ENCODE measurements around the gene HS2ST1. TPM values are rescaled to one million over a fixed set of nuclear protein-coding genes. Genes with fewer than 3 reads are reported as not detected.

The HS2ST1 gene
- total RNA-seq, 3 donors from 2014 or later (not counting 1 experiment from before 2014, with no cell fraction given), result 12.5 to 18.4 (median 14.3) TPM

DNA sequence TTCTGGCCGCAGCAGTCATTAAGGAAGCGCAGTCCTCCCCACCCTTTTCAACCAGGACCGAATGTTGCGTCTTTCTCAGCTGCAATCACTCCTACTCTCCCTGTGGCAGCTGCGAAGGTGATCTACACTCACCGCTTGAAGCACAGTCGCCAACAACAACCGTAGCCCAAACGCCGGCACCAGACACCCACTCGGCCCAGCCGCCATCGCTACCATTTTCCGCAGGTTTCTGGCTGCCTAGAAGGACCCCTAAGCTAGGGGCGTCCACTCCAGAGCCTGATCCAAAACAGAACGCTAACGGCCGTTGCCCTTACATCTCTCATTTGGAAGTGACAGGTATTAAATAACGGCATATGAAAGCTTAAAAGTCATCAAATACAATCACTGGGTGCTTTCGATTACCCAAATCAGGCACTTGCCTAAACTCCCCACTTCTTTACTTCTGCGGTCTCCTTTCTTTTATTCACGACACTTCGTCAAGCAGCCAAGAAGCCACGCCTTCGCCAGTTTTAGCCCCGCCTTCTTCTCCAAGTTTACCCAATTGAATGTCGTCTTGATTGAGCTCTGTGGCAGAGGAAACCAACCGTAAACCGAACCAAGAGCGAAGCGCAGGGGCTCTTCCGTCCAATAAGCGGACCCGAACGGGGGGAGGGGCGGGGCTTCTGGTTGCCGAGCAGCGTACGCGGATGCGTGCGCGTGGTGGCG is 387 bp upstream of the HS2ST1 start, which contains the start of gene SELENOF:
SELENOF (minus strand) TSS at position 231 of the 705 bp plus-strand sequence; CDS start at position 216, 15 bp downstream.
- Histone ChIP-seq H3K4me1 (ENCODE audit: control insufficient read depth, insufficient read depth, low read length) (peaks cover 9% of the 10 kb centered on the region), H3K27ac (ENCODE audit: low read length) (peak within 1 kb of the TSS; percentile 94), H3K4me3 (ENCODE audit: low read length) (peak within 1 kb of the TSS; percentile 84), H3K9me3 (ENCODE audit: control insufficient read depth, insufficient read depth, low read length) (no peaks in the 10 kb centered on the region), H3K36me3 (ENCODE audit: control insufficient read depth, insufficient read depth, low read length) (no peaks in the 10 kb centered on the region), H3K27me3 (ENCODE audit: control insufficient read depth, insufficient read depth, low read length) (no peaks in the 10 kb centered on the region)
- intact Hi-C loops (cut with micrococcal nuclease), result loop anchor here (1.0 to 10.0 kb wide), 4 partner anchors 210 to 1768 kb away; partner anchors contain the start of genes BCL10, PKN2 and SH3GLB1
- WGBS (ENCODE audit: insufficient coverage), result under 1% methylated on average over 35 of the region's 44 CpGs
- ATAC-seq (peak; percentile 87 to 96 (median 90)), DNase-seq (peak; percentile 98 to 100)
- Mint-ChIP-seq H3K27me3 (ENCODE audit: low read depth in 2 of 2) (no peaks in the 10 kb centered on the region), H3K27ac (no peak within 1 kb of the TSS), H3K9me3 (no peaks in the 10 kb centered on the region), H3K4me3 (no peak within 1 kb of the TSS), H3K4me1 (peaks cover 7 to 39% of the 10 kb centered on the region in 2 donors), H3K36me3 (no peaks in the 10 kb centered on the region)
- no peak for TF ChIP-seq CTCF (IDR thresholded peaks at IDR 0.05)

DNA sequence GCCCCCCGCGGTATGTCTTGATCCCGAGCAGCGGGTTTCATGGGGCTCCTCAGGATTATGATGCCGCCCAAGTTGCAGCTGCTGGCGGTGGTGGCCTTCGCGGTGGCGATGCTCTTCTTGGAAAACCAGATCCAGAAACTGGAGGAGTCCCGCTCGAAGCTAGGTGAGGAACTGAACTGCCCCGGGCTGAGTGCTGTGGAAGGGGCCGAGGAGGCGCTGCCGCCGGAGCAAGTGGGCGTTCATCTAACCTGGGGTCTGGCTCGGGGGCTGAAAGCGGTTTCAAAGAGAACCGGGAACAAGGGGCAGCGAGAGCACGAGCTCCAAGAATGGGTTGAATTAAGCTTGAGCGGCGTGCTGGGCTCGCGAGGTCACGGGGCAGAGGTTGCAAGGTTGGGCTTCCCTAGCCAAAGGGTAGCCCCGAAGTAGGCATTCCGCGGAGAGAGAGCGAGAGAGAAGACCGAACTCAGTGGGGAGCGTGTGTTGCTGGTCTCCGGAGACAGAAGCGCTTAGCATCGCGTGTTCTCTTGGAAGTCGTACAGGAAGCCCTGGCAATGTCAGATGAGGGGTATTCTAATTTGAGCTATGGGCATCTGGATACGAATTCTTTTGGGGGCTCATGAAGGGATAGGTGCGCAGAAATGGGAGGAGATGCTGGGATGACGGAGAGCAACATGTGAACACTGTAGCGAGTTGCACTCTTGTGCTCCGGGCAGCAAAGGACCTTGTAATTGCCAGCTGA is 732 bp downstream of the HS2ST1 start:
- under 1% methylated on average over 43 of the region's 43 CpGs for WGBS (ENCODE audit: insufficient coverage)
- Histone ChIP-seq H3K4me1 (ENCODE audit: control insufficient read depth, insufficient read depth, low read length) (peaks cover 9% of the 10 kb centered on the region), H3K36me3 (ENCODE audit: control insufficient read depth, insufficient read depth, low read length) (no peaks in the 10 kb centered on the region), H3K27me3 (ENCODE audit: control insufficient read depth, insufficient read depth, low read length) (no peaks in the 10 kb centered on the region), H3K4me3 (ENCODE audit: low read length) (peak overlapping the region; percentile 84), H3K9me3 (ENCODE audit: control insufficient read depth, insufficient read depth, low read length) (no peaks in the 10 kb centered on the region), H3K27ac (ENCODE audit: low read length) (peak overlapping the region; percentile 68)
- no peaks in the 10 kb centered on the region for H3K36me3 Mint-ChIP-seq
- intact Hi-C loops (cut with micrococcal nuclease), result loop anchor here (1.0 to 10.0 kb wide), 4 partner anchors 211 to 1767 kb away; partner anchors contain the start of genes BCL10, PKN2 and SH3GLB1
- H3K4me3 Mint-ChIP-seq, result no peak overlapping the region
- peaks cover 0 to 28% of the 10 kb centered on the region in 2 donors for H3K4me1 Mint-ChIP-seq
- peak; percentile 36 to 73 for DNase-seq
- ATAC-seq, result no peak
- H3K9me3 Mint-ChIP-seq, result no peaks in the 10 kb centered on the region
- H3K27me3 Mint-ChIP-seq (ENCODE audit: low read depth in 2 of 2), result no peaks in the 10 kb centered on the region
- TF ChIP-seq CTCF (IDR thresholded peaks at IDR 0.05), result no peak
- no peak overlapping the region for H3K27ac Mint-ChIP-seq

- TF ChIP-seq CTCF (IDR thresholded peaks at IDR 0.05), result no peak
- H3K4me3 ChIP-seq (ENCODE audit: low read length), result peak overlapping the region; percentile 84
- no peak for DNase-seq
- WGBS (ENCODE audit: insufficient coverage), result 11% methylated on average over 14 of the region's 14 CpGs
- Mint-ChIP-seq H3K27ac (no peak overlapping the region), H3K27me3 (ENCODE audit: low read depth in 2 of 2) (no peaks in the 10 kb centered on the region), H3K4me3 (no peak overlapping the region), H3K4me1 (peaks cover 0 to 24% of the 10 kb centered on the region in 2 donors), H3K9me3 (no peaks in the 10 kb centered on the region), H3K36me3 (no peaks in the 10 kb centered on the region)
- no peaks in the 10 kb centered on the region for H3K9me3 ChIP-seq (ENCODE audit: control insufficient read depth, insufficient read depth, low read length)
- H3K27me3 ChIP-seq (ENCODE audit: control insufficient read depth, insufficient read depth, low read length), result no peaks in the 10 kb centered on the region
- no peak overlapping the region for H3K27ac ChIP-seq (ENCODE audit: low read length)
- no peak for ATAC-seq
- intact Hi-C loops (cut with micrococcal nuclease), result loop anchor here (10.0 kb wide), 1 partner anchor 1641 kb away; the partner anchor contains the start of gene BCL10
- no peaks in the 10 kb centered on the region for H3K36me3 ChIP-seq (ENCODE audit: control insufficient read depth, insufficient read depth, low read length)
- H3K4me1 ChIP-seq (ENCODE audit: control insufficient read depth, insufficient read depth, low read length), result peaks cover 9% of the 10 kb centered on the region
These were observed 1.4 kb downstream of the HS2ST1 start for GRCh38 chr1:86915737-86916235.
